Measurements from ENCODE around the gene CDCP1. TPM values are rescaled to one million over a fixed set of nuclear protein-coding genes. Genes with fewer than 3 reads are reported as not detected.

The CDCP1 gene
- total RNA-seq, 1 donor: 14.0 TPM

Small RNA genes lying within 50 kb of the gene (small RNA-seq; reads per million reads assigned to genes)
- not detected for gene RNU5B-3P

Other genes with a start within 250 kb of the CDCP1 start
- gene ZDHHC3, start 170.2 kb downstream of the CDCP1 start, total RNA-seq: 71.1 TPM
- 24.2 TPM for gene EXOSC7, start 170.1 kb downstream of the CDCP1 start, total RNA-seq
- gene CLEC3B, start 120.1 kb downstream of the CDCP1 start, total RNA-seq: 12.9 TPM
- under 0.01 TPM for gene TMEM158, start 79.9 kb upstream of the CDCP1 start, total RNA-seq
- gene LARS2, start 242.2 kb upstream of the CDCP1 start, total RNA-seq: 21.5 TPM